ENCODE measurements around the gene DMBX1.

GRCh38 chr1:46459315-46459714 is 30.3 kb upstream of the DMBX1 start:
- TF ChIP-seq CTCF (IDR thresholded peaks at IDR 0.05), result no peak
- no peak for TF ChIP-seq POLR2A (IDR thresholded peaks at IDR 0.05)

Measured in lower leg skin (tissue), 3 donors.